HG03045 (cell line): ENCODE results near the gene PARVB.

ENCODE experiments used
- ATAC-seq: cut with Tn5 transposase; IDR thresholded peaks from one replicate; pipeline ENCODE4 v1.9.1; 2021; ENCODE audit warnings: mild to moderate bottlenecking, moderate library complexity; ENCODE audit not compliant: unreplicated experiment

PARVB gene

DNA sequence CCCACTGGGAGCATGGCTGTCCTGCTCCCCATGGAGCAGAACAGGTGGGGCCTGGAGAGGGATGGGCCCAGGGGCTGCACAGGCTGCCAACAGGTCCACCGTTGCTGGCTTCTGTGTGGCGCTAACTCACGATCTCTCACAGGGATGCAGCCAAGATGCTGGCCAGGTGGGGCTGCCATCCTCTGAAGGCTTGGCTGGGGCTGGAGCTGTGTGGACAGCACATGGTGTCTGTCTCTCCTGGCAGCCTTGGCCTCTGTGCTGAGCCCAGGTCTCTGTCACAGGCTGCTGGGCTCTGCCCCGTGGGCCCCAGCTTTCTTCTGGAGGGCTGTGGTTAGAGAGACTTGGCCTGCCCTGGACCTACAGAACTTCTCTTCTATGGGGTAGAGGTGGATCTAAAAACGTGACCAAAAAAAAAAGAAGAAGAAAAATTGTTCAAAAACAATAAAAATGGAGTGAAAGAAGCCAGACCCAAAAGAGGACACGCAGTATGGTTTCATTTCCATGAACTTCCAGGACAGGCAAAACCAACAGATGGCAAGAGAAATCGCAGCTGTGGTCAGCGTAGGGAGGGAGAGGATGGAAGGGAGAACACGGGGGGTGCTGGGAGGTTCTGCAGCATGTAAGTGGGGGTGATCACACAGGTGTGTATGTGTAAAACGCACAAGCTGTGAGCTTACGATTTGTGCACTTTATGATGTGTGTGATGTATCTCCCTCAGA is 168.9 kb downstream of the PARVB start:
- no peak for ATAC-seq

DNA sequence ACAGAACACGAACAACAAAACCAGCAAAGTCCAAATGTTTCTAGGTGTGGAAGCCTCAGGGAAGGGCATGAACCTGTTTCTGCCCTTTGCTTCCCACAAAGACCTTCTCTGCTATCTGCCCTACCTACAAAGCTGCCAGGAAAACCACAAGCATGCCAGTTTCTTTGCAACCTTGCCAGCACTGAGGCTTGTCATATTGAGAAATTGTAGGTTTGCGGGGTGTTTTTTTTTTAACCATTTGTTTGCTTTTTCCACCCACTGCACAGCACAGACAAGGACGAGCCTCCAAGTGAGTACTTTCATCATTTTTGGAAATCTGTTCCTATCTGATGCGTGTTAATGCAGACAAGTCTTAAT is 169.4 kb downstream of the PARVB start:
- ATAC-seq = no peak

DNA sequence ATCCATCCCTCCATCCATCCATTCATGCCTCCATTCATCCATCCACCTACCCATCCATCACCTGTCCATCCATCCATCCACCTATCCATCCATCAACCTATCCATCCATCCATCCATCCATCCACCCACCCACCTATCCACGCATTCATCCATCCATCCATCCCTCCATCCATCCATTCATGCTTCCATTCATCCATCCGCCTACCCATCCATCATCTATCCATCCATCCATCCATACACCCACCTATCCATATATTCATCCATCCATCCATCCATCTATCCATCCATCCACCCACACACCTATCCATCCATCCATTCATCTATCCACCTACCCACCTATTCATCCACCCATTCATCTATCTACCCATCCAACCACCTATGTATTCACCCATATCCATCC is 170.5 kb downstream of the PARVB start:
- ATAC-seq = no peak

DNA sequence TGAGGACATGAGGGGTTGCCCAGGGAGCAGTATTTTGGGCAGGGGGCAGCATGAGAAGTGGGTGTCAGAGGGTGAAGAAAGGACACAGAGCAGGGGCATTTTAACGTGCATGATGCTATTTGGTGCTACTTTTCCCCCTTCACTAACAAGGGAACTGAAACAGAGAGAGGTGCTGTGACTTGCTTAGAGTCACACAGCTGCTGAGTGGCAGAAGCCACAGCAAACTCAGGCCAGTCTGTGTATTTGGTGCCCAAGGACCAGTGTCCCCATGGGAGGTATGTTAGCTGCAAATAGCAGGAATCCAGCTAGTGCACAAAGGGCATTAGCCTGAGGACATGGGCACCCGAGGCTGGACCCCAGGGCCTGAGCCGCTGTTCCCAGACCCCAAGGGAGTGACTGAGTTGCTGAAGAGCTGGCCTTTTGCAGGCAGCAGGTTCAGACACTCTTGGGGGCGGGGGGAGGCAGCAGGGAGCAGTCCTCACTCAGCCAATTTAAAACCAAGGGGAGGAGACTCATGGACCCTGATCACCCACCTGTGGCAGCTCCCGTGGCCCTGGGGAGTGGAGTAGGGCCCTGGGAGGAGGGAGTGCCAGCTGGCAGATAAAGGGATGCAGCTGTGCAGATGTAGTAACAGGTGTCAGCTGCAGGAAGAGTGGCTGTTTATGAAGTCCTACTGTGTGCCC is 171.2 kb downstream of the PARVB start:
- no peak for ATAC-seq

DNA sequence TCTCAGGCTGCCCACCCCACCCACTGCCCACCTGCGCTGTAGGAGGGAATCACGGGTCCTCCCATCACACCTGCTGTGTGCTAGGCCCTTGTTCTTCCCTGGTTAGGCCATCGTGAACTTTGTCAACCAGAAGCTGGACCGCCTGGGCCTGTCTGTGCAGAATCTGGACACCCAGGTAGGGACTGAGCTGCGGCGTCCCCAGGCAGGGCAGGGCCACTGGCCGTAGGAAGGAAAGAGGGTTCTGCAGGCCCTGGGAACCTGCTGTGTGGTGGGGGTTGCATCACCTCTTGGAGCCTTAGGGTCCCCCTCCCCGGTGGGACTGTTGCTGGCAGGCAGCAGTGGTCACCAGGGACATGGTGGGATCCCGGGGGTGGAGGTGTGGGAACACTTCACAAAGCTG is 172.1 kb downstream of the PARVB start:
- ATAC-seq = no peak

DNA sequence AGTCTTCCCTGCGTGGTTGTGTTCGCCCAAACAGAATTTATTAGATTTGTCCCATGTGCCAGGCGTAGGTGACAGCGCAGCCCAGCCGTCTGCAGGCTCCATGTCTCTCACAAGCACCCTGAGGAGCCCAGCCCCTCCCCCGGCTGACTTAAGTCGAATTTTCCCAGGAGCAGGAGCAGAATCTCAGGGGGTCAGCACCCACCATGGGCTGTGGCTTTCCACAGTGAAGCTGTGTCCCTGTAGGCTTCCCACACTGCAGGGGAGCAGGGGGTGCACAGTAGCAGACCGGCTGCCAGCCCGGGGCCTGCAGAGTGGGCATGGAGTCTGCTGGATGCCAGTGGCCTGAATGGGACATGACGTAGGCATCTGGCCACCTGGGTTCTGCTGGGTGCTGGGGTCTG is 172.6 kb downstream of the PARVB start:
- no peak for ATAC-seq

DNA sequence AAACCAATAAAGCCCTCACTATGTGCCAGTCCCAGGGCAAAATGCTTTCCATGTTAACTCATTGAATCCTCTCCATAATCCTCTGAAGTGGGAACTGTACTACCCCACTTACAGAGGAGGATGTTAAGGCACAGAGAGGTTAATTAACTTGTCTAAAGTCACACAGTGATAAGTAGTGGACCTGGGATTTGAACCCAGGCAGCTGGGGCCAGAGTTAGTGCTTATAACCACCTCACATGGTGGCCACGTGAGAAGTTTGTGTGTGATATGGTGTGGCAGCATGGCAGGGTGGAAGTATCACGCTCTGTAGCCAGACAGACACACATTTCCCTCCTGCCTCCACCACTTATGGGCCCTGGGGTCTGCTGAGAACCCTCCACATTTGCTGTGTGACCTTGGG is 173.2 kb downstream of the PARVB start:
- no peak for ATAC-seq

DNA sequence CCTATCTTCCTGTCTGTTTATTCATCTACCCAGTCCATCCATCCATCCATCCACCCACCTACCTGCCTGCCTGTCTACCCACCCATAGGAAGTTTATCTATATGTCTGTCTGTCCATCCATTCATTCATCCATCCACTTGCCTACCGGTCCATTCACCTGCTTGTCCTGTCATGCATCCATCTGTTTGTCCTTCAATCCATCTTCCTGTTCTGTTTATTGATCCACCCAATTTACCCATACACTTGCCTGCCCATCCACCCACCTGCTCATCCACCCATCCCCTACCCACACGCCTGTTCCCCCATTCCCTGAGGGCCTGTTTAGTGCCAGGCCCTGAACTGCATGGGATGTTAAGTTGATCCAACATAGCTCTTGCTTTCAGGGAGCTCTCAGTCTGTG is 175.1 kb downstream of the PARVB start:
- no peak for ATAC-seq

DNA sequence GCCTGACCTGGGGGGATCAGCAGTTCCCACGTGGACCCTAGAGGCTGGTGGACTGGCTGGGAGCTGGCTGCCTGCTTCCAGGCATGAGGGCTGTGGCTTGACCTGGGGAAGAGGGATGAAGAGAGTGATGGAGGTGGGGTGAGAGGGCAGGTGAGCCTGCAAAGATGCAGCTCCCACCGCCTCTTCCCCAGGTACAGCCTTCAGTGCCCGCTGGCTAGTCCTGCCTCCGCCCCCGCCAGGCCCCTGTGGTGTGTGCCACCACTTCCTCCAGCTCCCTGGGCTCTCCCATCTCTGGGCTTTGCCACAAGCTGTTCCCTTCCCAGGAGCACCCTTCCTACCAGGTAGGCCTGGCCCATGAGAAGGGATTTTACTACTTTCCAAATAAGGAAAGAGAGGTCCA is 175.8 kb downstream of the PARVB start:
- ATAC-seq = no peak

DNA sequence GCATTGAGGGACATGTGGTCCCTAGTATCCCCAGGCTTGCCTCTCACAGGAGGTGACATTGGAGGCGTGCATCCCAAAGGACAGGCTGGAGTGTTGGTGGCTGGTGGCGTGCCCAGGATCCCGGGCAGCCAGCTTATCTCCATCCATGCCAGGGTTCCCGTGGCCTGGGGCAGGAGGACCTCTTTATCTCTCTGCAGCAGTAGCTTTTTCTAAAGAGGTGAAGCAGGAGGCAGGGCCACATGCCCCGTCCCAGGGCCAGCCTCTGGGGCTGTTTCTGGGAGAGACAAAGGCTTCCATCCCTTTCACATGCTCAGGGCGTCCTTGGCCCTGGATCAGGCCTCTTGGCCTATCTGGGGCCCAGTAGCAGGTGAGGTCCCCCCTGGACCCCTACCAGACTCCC is 176.3 kb downstream of the PARVB start:
- ATAC-seq = no peak

DNA sequence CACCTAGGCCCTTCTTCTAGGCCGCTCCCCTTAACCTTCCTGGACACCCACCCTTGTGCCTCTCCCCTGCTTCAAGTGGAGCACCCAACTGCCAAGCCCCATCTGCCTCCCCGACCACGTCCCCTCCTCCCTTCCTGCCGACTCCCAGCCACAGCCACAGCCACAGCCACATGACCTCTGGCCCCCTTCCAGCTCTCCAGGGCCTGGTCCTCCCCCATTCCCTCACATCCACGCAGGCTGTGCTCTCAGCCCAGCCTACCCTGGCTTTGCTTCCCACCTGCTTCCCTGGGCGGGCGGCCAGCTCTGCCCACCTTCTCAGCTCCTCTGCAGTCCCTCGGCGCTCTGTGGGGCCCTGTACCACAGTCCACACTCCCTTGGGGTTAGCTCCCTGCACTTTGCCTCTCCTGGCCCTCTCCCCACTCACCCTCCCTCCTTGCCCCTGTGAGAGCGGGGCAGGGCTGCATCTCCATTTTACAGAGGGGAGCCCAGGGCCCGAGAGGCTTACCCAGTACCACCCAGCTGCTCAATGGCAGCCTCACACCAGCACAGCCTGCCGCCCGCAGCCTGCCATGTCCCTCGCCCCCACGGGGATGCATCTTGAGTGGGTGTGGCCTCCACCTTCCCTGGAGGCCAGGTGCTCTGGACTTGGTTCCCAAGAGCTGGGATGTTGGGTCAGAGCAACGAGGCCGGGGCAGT is 176.9 kb downstream of the PARVB start:
- ATAC-seq = no peak

DNA sequence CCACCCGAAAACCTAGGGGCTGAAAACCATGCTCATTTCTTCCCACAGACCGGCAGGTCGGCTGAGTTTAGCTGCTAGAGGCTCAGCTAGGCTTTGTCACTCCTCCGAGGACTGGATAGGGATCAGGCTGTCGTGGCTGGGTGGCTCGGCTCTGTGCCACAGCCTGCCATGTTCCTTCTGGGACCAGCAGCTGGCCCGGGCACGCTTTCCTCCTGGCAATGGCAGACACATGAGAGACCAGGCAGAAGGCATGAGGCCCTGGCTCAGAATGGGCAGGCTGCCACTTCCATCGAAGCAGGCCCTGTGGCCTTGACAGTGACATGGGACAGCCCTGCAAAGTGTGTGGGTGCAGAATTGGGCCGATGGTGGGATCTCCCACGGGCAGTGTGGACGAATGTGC is 177.6 kb downstream of the PARVB start:
- no peak for ATAC-seq

DNA sequence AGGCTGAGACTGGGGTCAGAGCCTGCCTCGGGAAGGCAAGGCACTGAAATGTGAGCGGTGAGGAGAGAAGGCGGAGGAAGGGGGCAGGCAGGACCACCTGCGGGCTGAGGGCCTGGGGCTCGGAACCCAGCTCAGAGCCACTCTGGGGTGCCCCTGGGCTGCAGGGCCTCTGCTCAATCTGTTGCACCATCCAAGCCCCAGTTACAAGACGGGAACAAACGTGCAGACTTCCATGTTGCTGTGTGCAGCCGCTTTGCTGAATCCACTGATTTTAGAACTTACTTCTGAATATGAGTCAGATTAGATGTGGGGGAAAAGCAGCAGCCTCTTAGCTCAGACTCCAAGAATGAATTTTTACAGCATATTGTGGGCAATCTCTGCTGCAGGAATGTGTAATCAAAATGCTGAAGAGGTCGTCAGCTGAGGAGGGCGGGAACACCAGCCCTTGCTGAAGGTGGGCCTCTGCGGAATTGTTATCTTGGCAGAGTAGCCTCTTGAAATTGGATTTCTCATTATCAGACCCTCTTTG is 178.2 kb downstream of the PARVB start:
- no peak for ATAC-seq

DNA sequence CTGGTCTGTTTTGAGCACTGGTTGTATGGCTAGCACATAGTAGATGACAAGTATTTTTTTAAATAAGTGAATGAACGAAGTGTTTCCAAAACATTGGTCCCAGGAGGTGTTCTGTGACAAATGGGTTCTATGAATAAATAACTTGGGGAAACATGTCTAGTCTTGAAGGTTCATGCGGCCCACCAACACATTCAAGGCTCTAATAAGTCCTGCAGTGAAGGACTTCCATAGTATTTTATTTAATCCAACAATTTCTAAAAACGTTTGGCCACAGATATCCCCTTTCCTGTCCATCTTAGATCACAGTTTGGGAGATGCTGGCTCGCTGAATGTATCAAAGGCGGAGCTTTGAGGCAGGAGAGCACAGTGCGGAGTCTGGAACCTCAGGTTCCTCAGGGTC is 179.1 kb downstream of the PARVB start:
- no peak for ATAC-seq

DNA sequence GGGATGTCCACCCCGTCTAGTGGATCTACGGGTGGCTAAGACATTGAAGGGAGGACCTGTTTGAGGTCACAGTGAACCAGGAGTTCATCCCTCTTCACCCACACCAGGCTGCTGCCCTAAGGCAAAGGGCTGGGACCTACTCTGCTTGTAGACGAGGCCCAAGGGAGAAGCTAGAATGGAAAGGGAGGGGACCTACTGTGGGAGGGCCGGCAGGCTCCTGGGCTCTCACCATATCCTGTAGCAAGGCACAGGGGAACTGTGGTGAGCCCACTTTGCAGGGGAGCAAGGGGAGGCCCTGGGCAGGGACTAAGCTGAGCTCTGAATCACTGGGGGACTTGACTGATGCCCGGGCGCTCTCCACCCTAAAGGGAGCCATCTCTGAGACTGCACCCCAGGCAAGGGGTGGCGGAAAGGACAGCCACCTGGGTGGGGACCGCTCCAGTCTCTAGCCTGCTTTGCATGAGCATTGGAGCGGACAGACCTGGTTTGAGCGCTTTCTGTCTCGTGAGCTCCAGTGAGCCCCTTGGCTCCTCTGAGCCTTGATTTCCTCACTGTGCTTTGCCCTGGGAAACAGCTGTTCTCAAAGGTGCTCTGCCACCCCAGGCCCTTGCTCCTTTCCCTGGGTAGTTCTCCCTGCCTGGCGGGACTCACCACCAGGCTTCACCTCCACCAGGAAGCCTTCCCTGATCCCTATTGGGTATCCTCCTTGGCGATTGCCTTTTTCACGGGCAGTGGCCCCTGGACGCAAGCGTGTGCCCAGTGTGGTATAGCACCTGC is 180.8 kb downstream of the PARVB start:
- ATAC-seq = no peak

DNA sequence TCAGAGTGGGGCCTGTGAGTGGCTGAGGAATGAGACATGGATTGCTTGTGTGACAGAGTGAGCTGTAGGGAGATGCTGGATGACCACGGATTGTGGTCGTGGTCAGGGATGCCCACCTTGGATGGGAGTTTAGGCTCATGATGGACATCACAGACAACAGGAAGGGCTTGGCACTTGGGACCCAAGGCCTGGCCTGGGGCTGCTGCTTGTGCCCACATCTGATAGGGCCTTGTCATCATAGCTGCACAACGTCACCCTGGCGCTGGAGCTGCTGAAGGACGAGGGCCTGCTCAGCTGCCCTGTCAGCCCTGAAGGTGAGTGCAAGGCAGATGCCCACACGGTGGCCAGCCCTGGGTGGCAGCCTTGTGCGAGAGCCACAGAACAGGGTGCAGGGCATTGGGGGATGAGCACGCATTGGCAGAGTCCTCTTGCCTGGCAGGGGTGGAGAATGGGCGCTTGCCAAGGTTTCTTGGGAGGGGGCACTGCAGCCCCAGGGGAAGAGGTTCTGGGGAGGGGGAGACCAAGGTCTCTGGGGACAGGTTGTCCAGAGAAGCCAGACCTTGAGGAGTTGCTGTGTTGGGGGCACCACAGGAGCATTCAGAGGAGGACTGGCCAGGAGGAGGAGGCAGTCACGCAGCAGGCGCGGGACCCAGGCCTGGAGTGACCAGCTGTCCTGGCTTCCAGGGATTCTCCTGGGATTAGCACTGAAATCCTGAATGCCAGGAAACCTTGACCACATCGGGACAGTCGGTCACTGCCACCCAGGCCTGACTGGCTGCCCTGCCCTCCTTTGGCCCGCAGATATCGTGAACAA is 181.6 kb downstream of the PARVB start:
- no peak for ATAC-seq

DNA sequence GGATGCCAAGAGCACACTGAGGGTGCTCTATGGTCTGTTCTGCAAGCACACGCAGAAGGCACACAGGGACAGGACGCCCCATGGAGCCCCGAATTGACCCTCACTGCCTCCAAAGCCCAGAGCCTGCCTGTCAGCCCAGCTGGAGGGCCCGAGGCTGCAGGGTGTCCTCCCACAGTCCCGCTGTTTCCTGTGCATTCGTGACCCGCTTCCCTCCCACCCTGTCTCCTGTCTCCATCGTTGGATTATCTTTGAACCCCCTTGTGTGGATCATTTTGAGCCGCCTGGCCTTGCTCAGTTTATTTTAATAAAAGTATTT is 182.2 kb downstream of the PARVB start:
- ATAC-seq = no peak

DNA sequence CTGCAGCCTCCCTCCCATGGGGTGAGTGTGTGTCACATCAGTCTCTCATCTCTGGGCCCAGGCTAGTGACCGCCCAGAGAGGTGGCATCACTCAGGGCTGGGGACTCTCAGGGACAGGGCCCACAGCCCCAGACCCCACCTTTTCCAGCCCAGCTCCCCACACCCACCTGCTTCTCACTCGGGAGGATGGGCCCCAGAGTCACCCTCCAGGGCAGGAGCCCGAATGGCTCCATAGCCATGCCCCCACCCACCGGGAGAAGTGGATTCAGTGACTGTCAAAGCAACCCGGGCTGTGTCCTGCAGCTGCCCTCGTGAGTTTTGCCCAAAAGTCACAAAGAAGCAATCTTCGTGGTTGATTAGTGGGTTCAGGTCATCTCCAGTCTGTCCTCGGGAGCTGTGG is 182.6 kb downstream of the PARVB start:
- no peak for ATAC-seq

DNA sequence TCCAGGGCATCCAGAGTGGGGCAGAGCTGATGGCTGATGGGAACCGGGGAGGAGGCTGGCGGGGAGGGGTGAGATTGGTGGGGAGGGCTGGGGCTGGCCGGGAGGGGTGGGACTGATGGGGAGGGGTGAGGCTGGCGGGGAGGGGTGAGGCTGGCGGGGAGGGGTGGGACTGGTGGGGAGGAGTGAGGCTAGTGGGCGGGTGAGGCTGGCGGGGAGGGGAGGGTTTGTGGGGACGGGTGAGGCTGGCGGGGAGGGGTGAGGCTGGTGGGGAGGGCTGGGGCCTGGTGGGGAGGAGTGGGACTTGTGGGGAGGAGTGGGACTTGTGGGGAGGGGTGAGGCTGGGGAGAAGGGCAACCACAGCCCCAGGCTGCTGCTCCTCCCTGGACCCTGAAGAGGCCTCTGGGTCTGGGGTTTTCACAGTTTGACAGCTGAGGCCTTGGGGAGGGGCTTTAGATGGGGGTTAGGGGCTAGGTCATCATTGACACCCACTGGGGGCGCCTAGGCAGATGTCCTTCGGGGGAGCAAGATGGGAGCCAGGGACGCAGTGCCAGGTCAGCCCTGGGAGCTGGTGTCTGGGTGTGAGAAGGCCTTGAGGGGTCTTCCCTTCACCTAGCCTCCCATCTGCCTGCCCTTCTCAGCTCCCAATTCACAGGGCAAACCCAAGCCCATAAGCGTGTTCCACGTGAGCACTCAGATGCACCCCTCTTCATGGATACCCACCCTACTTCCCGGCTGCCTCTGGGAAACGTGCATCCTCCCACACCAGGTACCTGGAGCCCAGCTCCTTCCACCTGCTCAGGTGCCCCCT is 183.3 kb downstream of the PARVB start:
- no peak for ATAC-seq

DNA sequence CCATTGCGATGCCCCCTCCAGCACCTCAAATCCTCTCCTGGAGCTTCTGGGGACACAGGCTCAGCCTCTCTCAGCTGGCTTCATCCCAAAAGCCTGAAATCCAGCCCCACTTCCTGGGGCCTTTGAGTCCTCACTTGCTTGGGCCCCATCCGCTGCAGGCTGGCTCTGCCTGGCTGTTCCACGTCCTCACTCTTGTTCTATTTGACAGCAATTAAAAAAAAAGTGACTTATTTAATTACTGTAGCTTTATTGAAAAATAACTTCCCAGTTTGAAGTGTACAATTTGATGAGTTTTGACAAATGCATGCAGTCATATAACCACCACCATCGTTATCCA is 183.8 kb downstream of the PARVB start:
- ATAC-seq = no peak
